GM18502 (cell line): ENCODE measurements around the gene ZBTB16.

Experiments used
- ATAC-seq: cut with Tn5 transposase; IDR thresholded peaks from one replicate; pipeline ENCODE4 v1.9.1; 2021; ENCODE audit warnings: mild to moderate bottlenecking; ENCODE audit not compliant: unreplicated experiment, poor library complexity

ZBTB16 gene

DNA sequence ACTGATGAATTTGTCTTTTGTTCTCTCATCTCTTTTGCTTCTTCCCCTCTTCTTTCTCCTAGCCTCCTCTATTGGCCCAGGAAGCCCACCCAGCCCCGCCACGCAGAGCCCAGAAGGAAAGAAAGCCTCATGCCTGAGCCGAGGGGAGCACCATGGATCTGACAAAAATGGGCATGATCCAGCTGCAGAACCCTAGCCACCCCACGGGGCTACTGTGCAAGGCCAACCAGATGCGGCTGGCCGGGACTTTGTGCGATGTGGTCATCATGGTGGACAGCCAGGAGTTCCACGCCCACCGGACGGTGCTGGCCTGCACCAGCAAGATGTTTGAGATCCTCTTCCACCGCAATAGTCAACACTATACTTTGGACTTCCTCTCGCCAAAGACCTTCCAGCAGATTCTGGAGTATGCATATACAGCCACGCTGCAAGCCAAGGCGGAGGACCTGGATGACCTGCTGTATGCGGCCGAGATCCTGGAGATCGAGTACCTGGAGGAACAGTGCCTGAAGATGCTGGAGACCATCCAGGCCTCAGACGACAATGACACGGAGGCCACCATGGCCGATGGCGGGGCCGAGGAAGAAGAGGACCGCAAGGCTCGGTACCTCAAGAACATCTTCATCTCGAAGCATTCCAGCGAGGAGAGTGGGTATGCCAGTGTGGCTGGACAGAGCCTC, 3.8 kb downstream of the ZBTB16 start:
- no peak for ATAC-seq

DNA sequence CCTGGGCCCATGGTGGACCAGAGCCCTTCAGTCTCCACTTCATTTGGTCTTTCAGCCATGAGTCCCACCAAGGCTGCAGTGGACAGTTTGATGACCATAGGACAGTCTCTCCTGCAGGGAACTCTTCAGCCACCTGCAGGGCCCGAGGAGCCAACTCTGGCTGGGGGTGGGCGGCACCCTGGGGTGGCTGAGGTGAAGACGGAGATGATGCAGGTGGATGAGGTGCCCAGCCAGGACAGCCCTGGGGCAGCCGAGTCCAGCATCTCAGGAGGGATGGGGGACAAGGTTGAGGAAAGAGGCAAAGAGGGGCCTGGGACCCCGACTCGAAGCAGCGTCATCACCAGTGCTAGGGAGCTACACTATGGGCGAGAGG, 4.3 kb downstream of the ZBTB16 start:
- no peak for ATAC-seq

- ATAC-seq: no peak
Observed at GRCh38 chr11:114064216-114064615, 4.7 kb downstream of the ZBTB16 start.

DNA sequence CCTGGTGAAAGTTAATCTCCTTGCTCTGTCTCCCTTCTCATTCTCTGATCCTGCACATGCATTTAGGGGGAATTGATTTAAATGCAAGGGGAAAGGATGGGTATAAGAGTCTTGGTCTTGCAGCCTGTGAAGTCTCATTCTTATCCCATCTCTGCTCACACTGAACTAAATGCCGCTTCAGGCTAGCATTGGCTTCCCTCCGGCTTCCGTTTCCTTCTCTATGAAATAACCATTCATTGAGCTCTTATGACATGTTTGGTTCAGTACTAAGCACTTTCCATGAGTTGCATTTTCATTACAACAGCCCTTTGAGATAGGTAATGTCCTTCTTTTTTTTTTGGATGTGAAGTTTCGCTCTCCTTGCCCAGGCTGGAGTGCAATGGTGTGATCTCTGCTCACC, 5.6 kb downstream of the ZBTB16 start:
- no peak for ATAC-seq

GRCh38 chr11:114066046-114066648, 6.6 kb downstream of the ZBTB16 start:
- no peak for ATAC-seq

GRCh38 chr11:114068327-114068726, 8.8 kb downstream of the ZBTB16 start:
- no peak for ATAC-seq

GRCh38 chr11:114070464-114071139, 11.1 kb downstream of the ZBTB16 start:
- ATAC-seq: no peak

DNA sequence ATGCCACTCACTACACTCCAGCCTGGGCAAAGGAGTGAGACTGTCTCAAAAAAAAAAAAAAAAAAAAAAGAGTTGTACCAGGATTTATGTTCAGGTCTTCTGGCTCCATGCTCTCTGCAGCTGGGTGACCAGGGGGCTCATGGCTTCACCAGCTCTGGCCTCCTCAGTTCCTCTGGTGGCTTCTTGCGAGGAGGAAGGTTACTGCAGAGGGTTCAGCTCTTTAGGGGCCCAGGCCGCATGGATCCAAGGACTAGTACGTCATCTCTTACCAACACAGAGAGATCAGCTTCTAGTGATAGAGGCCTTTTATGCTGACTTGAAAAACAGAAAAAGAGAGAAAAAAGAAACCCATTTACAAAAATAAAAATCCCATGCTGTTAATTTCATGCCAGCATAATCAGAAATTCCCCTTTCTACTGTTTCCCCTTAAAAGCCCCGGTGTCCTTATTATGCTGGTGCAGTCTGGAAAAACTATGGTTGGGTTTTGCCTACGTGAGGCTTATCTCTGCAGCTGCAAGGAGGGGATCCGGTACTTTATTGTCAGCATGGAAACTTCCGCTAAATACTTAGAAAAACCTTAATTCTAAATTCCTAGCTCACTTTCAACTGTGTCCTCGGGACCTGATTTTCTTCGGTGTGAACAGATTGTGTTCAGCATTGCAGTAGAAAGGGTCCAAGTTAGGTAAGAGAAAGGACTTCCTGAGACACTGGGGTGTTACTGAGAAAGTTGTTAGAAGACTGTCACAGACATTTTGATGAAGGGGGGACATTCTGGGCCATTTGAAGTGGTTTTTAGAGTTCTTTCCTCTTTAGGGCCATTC, 13.7 kb downstream of the ZBTB16 start:
- ATAC-seq: no peak

DNA sequence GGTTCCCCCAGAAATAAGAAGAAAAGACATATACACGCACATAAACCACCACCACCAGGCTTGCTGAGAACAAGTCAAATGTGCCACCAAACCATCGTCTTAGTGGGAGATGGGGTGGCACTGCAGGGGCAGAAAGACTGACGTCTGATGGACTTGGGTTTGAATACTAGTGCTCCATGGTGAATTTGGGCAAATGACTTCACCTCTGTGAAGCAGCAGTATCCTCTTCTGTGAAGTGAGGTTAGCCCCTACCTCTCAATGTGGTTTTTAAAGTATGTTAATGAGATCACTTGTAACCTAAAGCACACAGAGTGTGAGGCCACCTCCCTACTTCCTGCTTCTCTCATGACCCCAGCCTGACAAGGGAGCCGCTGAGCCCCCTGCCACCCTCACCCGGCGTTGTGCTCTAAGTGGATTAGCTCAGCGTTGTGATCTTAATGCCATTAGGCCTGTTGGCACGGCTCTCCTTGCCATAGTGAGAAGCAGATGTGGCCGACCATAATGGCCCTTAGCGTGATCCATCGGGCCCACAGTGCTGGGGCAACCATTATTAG, 14.4 kb downstream of the ZBTB16 start:
- ATAC-seq: no peak

- ATAC-seq: no peak
Observed at GRCh38 chr11:114074546-114075343, 15.2 kb downstream of the ZBTB16 start.

DNA sequence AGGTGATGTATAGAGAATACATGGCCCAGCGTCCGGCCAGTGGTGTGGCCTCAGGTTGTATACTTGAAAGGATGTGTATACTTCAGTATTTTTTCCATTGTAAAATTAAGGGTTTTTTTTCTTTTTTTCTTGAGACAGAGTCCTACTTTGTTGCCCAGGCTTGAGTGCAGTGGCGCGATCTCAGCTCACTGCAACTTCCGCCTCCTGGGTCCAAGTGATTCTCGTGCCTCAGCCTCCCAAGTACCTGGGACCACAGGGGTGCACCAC, 15.8 kb downstream of the ZBTB16 start:
- ATAC-seq: no peak

DNA sequence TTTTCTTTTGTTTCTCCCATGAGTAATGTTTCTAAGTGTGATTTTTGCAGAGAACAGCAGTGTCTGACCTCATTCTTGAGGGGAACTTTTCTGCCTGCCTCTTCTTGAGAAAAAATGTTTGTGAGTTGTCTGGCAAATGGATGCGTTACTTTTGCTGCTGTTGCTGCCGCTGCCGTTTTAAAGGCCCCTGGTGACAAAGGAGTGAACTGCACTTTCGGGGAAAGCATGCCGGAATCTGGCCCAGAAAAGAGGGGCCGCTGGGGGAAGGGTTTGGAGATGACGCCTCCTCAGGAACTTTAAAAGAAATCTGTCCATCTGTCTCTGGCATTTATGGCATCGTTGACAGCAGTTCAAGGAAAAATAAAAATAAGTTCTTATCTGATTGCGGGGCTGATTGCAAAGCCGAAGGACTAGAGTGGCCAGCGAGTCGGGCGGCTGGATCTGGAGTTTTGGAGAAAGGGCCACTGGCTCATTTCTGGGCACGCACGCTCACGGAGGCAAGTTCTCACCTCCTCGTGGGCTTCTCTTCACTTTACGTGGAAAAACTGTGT, 16.5 kb downstream of the ZBTB16 start:
- no peak for ATAC-seq

DNA sequence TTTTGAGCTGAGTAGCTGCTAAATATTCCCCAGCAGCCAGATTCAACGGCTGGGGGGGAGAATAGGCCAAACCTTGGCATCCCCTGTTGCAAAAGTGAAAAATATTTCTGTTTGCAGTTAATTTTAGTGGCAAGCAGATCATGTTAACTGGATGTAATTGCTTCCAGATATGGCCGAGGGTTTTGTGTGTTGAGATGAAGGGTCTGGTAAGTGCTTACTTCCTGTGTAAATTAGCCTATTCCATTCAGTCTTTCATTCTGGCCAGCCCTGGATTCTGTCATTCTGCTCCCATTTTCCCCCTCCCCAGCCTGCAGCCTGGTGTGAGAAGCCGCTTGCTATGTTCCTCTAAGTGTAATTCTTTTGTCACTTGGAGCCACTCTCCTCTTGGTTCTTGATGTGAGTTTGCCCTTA, 17.4 kb downstream of the ZBTB16 start:
- no peak for ATAC-seq

GRCh38 chr11:114077482-114078305, 18.2 kb downstream of the ZBTB16 start:
- no peak for ATAC-seq

DNA sequence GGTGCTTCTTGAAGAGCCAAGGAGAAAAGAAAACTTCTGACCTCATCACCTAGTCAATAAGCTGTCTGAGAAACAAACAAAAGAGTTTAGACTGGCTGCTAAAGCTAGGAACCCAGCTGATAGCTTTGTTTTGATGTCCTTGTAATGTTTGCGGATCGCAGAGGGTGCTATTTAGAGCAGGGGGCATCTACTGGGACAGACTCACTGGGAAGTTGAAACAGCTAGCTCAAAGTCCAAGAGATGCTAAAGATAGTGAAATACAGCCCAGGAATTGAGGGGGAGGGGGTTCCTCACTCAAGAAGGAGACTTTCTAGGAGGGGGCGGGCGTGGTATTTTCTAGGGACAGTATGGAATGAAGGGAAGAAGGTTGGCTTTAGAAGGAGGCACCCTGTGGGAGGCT, 18.9 kb downstream of the ZBTB16 start:
- no peak for ATAC-seq

GRCh38 chr11:114079511-114080065, 20.1 kb downstream of the ZBTB16 start:
- no peak for ATAC-seq

- ATAC-seq: no peak
Observed at GRCh38 chr11:114080219-114080618, 20.7 kb downstream of the ZBTB16 start.

- no peak for ATAC-seq
Observed at GRCh38 chr11:114080769-114081168, 21.3 kb downstream of the ZBTB16 start.
